ENCODE results near the gene VWA1. TPM values are rescaled to one million over a fixed set of nuclear protein-coding genes. Genes with fewer than 3 reads are reported as not detected.
"Not testable (repeated sequence)": the region's sequence is repeated elsewhere in the genome, so short reads cannot be mapped to it uniquely, and the experiment has no call there.

VWA1 gene
- total RNA-seq, 1 donor from 2014 or later: 2.4 TPM

DNA sequence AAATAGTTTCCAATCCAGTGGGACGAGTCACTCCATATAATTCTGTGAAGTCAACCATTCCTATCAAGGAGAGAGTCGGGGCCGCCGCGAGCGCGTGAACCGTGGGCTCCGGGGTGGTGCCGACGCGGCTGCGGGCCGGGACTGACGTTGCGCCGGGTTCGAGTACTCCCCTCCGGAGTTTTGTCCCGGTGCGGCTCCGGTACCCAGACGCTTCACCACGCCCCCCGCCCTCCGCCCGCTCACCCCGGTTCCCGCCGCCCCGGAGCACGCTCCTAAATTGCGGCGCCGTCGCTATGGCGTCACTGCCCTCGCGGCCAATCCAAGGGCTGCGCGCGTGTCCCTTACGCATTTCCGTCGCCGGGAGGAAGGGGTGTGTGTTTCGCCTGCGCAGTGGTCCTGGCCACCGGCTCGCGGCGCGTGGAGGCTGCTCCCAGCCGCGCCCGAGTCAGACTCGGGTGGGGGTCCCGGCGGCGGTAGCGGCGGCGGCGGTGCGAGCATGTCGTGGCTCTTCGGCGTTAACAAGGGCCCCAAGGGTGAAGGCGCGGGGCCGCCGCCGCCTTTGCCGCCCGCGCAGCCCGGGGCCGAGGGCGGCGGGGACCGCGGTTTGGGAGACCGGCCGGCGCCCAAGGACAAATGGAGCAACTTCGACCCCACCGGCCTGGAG, 36.0 kb downstream of the VWA1 start, which contains the start of gene ATAD3B:
TSS of gene ATAD3B (plus strand) at position 377 of the 664 bp plus-strand sequence. CDS start at position 497, 120 bp downstream.
- peak within 1 kb of the TSS; percentile 94 for H3K4me3 Mint-ChIP-seq
- peak within 1 kb of the TSS; percentile 10 for H3K27ac Mint-ChIP-seq
- Histone ChIP-seq H3F3A (ENCODE audit: low read depth) (peaks cover 18% of the 10 kb centered on the region), H3K36me3 (no peaks in the 10 kb centered on the region), H3K4me2 (peak within 1 kb of the TSS; percentile 95), H3K27ac (peak within 1 kb of the TSS; percentile 4), H3K27me3 (no peaks in the 10 kb centered on the region), H3K4me1 (peaks cover 6% of the 10 kb centered on the region), H3K79me2 (ENCODE audit: low read depth) (peaks cover 42% of the 10 kb centered on the region), H3K9ac (peak within 1 kb of the TSS; percentile 49), H3K9me3 (ENCODE audit: low read depth) (no peaks in the 10 kb centered on the region), H3K4me3 (peak within 1 kb of the TSS; percentile 94), H4K20me1 (ENCODE audit: low read depth) (peaks cover 19% of the 10 kb centered on the region), H2AFZ (replicated peaks) (peak within 1 kb of the TSS; percentile 34)
- TF ChIP-seq, protein P1, sequence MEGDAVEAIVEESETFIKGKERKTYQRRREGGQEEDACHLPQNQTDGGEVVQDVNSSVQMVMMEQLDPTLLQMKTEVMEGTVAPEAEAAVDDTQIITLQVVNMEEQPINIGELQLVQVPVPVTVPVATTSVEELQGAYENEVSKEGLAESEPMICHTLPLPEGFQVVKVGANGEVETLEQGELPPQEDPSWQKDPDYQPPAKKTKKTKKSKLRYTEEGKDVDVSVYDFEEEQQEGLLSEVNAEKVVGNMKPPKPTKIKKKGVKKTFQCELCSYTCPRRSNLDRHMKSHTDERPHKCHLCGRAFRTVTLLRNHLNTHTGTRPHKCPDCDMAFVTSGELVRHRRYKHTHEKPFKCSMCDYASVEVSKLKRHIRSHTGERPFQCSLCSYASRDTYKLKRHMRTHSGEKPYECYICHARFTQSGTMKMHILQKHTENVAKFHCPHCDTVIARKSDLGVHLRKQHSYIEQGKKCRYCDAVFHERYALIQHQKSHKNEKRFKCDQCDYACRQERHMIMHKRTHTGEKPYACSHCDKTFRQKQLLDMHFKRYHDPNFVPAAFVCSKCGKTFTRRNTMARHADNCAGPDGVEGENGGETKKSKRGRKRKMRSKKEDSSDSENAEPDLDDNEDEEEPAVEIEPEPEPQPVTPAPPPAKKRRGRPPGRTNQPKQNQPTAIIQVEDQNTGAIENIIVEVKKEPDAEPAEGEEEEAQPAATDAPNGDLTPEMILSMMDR (IDR thresholded peaks at IDR 0.05): no peak
- TF ChIP-seq EZH2phosphoT487 (IDR thresholded peaks at IDR 0.05): no peak
- no peak for TF ChIP-seq EZH2 (IDR thresholded peaks at IDR 0.05)
- H3K9me3 Mint-ChIP-seq: no peaks in the 10 kb centered on the region
- DNase-seq (ENCODE audit: low spot score): peak; percentile 97
- H3K4me1 Mint-ChIP-seq: peaks cover 18% of the 10 kb centered on the region
- peaks cover 2% of the 10 kb centered on the region for H3K27me3 Mint-ChIP-seq (ENCODE audit: insufficient read depth, low read depth)
- no peaks in the 10 kb centered on the region for H3K36me3 Mint-ChIP-seq

DNA sequence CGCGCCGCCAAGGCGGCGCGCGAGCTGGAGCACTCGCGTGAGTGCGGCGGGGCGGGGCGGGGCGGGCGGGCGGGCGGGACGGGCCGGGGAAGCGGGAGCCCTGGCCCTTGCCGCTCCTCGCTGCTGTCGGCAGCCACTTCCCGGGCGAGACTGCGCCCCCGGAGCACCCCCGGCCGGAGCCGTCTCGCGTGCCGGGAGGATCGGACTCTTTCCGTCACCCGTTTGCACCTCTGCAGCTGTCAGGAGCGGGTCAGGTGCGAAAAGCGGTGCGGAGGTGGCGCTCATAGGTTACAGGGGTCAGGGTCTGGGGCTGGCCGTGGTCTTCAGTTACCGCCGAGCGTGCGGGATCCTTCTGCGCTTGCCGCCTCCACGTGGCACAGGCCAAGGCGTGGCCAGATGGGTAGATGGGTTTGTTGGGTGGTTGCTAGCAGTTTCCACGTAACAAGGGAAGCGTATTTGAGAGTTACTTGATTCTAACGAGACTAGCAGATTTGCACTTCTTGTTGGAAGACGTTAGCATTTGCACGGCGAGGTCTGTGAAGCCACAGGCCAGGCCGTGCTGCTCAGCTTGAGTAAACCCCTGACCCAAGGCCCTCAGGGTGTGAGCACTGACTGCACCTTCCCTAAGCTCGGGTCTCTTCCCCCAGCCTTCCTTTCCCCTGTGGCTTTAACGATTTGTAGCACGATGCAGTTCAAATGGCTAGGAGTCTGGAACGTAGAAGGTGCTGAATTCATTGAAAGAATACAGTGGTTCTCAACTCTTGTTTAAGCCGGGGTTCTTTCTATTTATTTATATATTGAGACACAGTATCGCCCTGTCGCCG, 36.8 kb downstream of the VWA1 start:
- not testable (repeated sequence) for H3K27ac Mint-ChIP-seq
- H3K79me2 ChIP-seq (ENCODE audit: low read depth): peaks cover 49% of the 10 kb centered on the region

DNA sequence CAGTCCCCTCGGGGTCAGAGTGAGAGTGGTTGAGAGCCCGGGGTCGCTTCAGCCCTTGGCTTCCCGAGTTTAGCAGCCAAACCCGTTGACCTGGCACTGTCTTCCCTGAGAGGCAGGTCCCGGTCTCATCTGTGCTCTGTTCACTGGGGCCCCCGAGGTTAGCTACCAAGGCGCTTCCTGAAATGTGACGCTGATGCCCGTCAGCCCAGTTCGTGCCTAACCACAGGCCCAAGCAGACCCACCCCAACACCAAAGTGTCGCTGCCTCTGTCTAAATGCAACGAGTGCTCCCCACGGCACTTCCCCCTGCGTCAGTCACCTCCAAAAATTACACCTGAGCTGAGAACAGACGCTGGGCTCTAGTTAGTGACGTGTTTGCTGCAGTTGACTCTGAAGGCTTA, 40.5 kb downstream of the VWA1 start:
- not testable (repeated sequence) for H3K27me3 Mint-ChIP-seq (ENCODE audit: insufficient read depth, low read depth); H3K9me3 ChIP-seq (ENCODE audit: low read depth); H3K4me3 Mint-ChIP-seq; DNase-seq (ENCODE audit: low spot score); H3K4me3 ChIP-seq; H3K36me3 ChIP-seq; H3K27ac Mint-ChIP-seq; H3F3A ChIP-seq (ENCODE audit: low read depth); H3K27me3 ChIP-seq; H3K9me3 Mint-ChIP-seq; H3K9ac ChIP-seq; H2AFZ ChIP-seq (replicated peaks); H3K4me1 Mint-ChIP-seq; H3K27ac ChIP-seq; H3K4me1 ChIP-seq; H3K36me3 Mint-ChIP-seq; H3K4me2 ChIP-seq
- peaks cover 19% of the 10 kb centered on the region for H4K20me1 ChIP-seq (ENCODE audit: low read depth)
- H3K79me2 ChIP-seq (ENCODE audit: low read depth): peaks cover 40% of the 10 kb centered on the region

More for the DNA sequence above, 36.8 kb downstream of the VWA1 start:
- not testable (repeated sequence) for H3K27ac ChIP-seq; H3K4me1 ChIP-seq; H3K27me3 ChIP-seq; H3K9me3 Mint-ChIP-seq; H3K36me3 Mint-ChIP-seq; H3K27me3 Mint-ChIP-seq (ENCODE audit: insufficient read depth, low read depth); DNase-seq (ENCODE audit: low spot score); H2AFZ ChIP-seq (replicated peaks); H3K9me3 ChIP-seq (ENCODE audit: low read depth); H3K36me3 ChIP-seq
- Histone ChIP-seq H3K4me3 (peak overlapping the region; percentile 94), H3K4me2 (peak overlapping the region; percentile 95), H4K20me1 (ENCODE audit: low read depth) (peaks cover 19% of the 10 kb centered on the region), H3F3A (ENCODE audit: low read depth) (peaks cover 18% of the 10 kb centered on the region), H3K9ac (peak overlapping the region; percentile 39)
- peaks cover 18% of the 10 kb centered on the region for H3K4me1 Mint-ChIP-seq
- H3K4me3 Mint-ChIP-seq: peak overlapping the region; percentile 86

DNA sequence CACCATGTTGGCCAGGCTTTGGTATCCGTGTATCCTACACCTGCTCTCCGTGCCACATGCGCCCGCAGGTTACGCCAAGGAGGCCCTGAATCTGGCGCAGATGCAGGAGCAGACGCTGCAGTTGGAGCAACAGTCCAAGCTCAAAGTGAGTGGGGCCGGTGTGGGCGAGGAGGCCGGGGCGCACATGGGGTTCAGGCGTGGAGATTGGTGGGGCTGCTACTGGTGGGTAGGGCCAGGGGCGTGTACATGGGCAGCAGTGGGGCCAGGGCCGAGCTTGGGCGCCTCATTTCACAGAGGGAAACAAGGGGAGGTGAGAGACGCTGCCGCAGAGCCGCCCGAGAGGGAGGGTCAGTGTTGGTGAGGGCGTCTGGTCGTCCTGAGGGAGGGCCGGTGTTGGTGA, 41.7 kb downstream of the VWA1 start:
- peaks cover 5% of the 10 kb centered on the region for H3K27me3 Mint-ChIP-seq (ENCODE audit: insufficient read depth, low read depth)
- Histone ChIP-seq H3K4me1 (peaks cover 3% of the 10 kb centered on the region), H3K4me2 (no peak overlapping the region), H3K9ac (no peak overlapping the region), H3K4me3 (no peak overlapping the region), H3K79me2 (ENCODE audit: low read depth) (peaks cover 34% of the 10 kb centered on the region), H4K20me1 (ENCODE audit: low read depth) (peaks cover 19% of the 10 kb centered on the region), H3K27ac (no peak overlapping the region), H2AFZ (replicated peaks) (no peak overlapping the region), H3K9me3 (ENCODE audit: low read depth) (no peaks in the 10 kb centered on the region), H3K27me3 (no peaks in the 10 kb centered on the region), H3F3A (ENCODE audit: low read depth) (no peaks in the 10 kb centered on the region), H3K36me3 (no peaks in the 10 kb centered on the region)
- H3K27ac Mint-ChIP-seq: no peak overlapping the region
- no peaks in the 10 kb centered on the region for H3K9me3 Mint-ChIP-seq
- no peak for DNase-seq (ENCODE audit: low spot score)
- H3K36me3 Mint-ChIP-seq: peaks cover 8% of the 10 kb centered on the region
- H3K4me1 Mint-ChIP-seq: peaks cover 6% of the 10 kb centered on the region
- H3K4me3 Mint-ChIP-seq: no peak overlapping the region
- TF ChIP-seq EZH2 (IDR thresholded peaks at IDR 0.05): no peak
- TF ChIP-seq, protein P1 (IDR thresholded peaks at IDR 0.05): no peak
- TF ChIP-seq EZH2phosphoT487 (IDR thresholded peaks at IDR 0.05): no peak
